ENCODE data around the gene NBPF3. TPM values are rescaled to one million over a fixed set of nuclear protein-coding genes. Genes with fewer than 3 reads are reported as not detected.
"Not testable (repeated sequence)": the region's sequence is repeated elsewhere in the genome, so short reads cannot be mapped to it uniquely, and the experiment has no call there.

Gene NBPF3
- total RNA-seq, 1 donor from 2014 or later: 15.0 TPM

GRCh38 chr1:21397813-21398188 lies 42.1 kb upstream of the NBPF3 start:
- no peak overlapping the region for H3K4me3 Mint-ChIP-seq (ENCODE audit: unreplicated experiment)
- TF ChIP-seq CTCF (IDR thresholded peaks at IDR 0.05): no peak
- DNase-seq (ENCODE audit: low spot score): no peak
- peaks cover 21% of the 10 kb centered on the region for H3K27me3 Mint-ChIP-seq (ENCODE audit: low read depth)
- H3K36me3 Mint-ChIP-seq (ENCODE audit: low read depth): peaks cover 2% of the 10 kb centered on the region
- no peaks in the 10 kb centered on the region for H3K4me1 Mint-ChIP-seq (ENCODE audit: low read depth)
- H3K27ac Mint-ChIP-seq (ENCODE audit: unreplicated experiment): no peak overlapping the region
- H3K9me3 Mint-ChIP-seq (ENCODE audit: low read depth): no peaks in the 10 kb centered on the region

- DNase-seq (ENCODE audit: low spot score); H3K4me3 Mint-ChIP-seq (ENCODE audit: unreplicated experiment); H3K4me1 Mint-ChIP-seq (ENCODE audit: low read depth); H3K9me3 Mint-ChIP-seq (ENCODE audit: low read depth); H3K36me3 Mint-ChIP-seq (ENCODE audit: low read depth); H3K27ac Mint-ChIP-seq (ENCODE audit: unreplicated experiment): not testable (repeated sequence)
- H3K27me3 Mint-ChIP-seq (ENCODE audit: low read depth): peaks cover 27% of the 10 kb centered on the region
Measured at GRCh38 chr1:21401726-21402346, 38.1 kb upstream of the NBPF3 start.

- no peak for TF ChIP-seq CTCF (IDR thresholded peaks at IDR 0.05)
- no peak overlapping the region for H3K4me3 Mint-ChIP-seq (ENCODE audit: unreplicated experiment)
- H3K36me3 Mint-ChIP-seq (ENCODE audit: low read depth): no peaks in the 10 kb centered on the region
- no peak for DNase-seq (ENCODE audit: low spot score)
- H3K4me1 Mint-ChIP-seq (ENCODE audit: low read depth): no peaks in the 10 kb centered on the region
- no peaks in the 10 kb centered on the region for H3K9me3 Mint-ChIP-seq (ENCODE audit: low read depth)
- peaks cover 30% of the 10 kb centered on the region for H3K27me3 Mint-ChIP-seq (ENCODE audit: low read depth)
- no peak overlapping the region for H3K27ac Mint-ChIP-seq (ENCODE audit: unreplicated experiment)
Measured at GRCh38 chr1:21406659-21407058, 33.3 kb upstream of the NBPF3 start.

GRCh38 chr1:21409897-21410296 lies 30.0 kb upstream of the NBPF3 start:
- H3K4me1 Mint-ChIP-seq (ENCODE audit: low read depth): not testable (repeated sequence)

GRCh38 chr1:21414015-21414414 lies 25.9 kb upstream of the NBPF3 start:
- Mint-ChIP-seq H3K27me3 (ENCODE audit: low read depth) (peaks cover 40% of the 10 kb centered on the region), H3K36me3 (ENCODE audit: low read depth) (no peaks in the 10 kb centered on the region)
- TF ChIP-seq CTCF (IDR thresholded peaks at IDR 0.05): no peak

More at GRCh38 chr1:21409897-21410296, 30.0 kb upstream of the NBPF3 start:
- H3K36me3 Mint-ChIP-seq (ENCODE audit: low read depth); DNase-seq (ENCODE audit: low spot score); H3K9me3 Mint-ChIP-seq (ENCODE audit: low read depth); H3K27ac Mint-ChIP-seq (ENCODE audit: unreplicated experiment); H3K4me3 Mint-ChIP-seq (ENCODE audit: unreplicated experiment): not testable (repeated sequence)
- H3K27me3 Mint-ChIP-seq (ENCODE audit: low read depth): peaks cover 36% of the 10 kb centered on the region

GRCh38 chr1:21420378-21420777 lies 19.6 kb upstream of the NBPF3 start:
- H3K27me3 Mint-ChIP-seq (ENCODE audit: low read depth): peaks cover 42% of the 10 kb centered on the region
- H3K27ac Mint-ChIP-seq (ENCODE audit: unreplicated experiment); H3K9me3 Mint-ChIP-seq (ENCODE audit: low read depth); H3K4me1 Mint-ChIP-seq (ENCODE audit: low read depth); H3K36me3 Mint-ChIP-seq (ENCODE audit: low read depth); H3K4me3 Mint-ChIP-seq (ENCODE audit: unreplicated experiment); DNase-seq (ENCODE audit: low spot score): not testable (repeated sequence)

More at GRCh38 chr1:21414015-21414414, 25.9 kb upstream of the NBPF3 start:
- DNase-seq (ENCODE audit: low spot score): no peak
- H3K4me3 Mint-ChIP-seq (ENCODE audit: unreplicated experiment): no peak overlapping the region
- no peaks in the 10 kb centered on the region for H3K9me3 Mint-ChIP-seq (ENCODE audit: low read depth)
- no peaks in the 10 kb centered on the region for H3K4me1 Mint-ChIP-seq (ENCODE audit: low read depth)
- H3K27ac Mint-ChIP-seq (ENCODE audit: unreplicated experiment): no peak overlapping the region

GRCh38 chr1:21421307-21421706 lies 18.6 kb upstream of the NBPF3 start:
- H3K4me3 Mint-ChIP-seq (ENCODE audit: unreplicated experiment); DNase-seq (ENCODE audit: low spot score); H3K36me3 Mint-ChIP-seq (ENCODE audit: low read depth); H3K27ac Mint-ChIP-seq (ENCODE audit: unreplicated experiment); H3K4me1 Mint-ChIP-seq (ENCODE audit: low read depth); H3K9me3 Mint-ChIP-seq (ENCODE audit: low read depth): not testable (repeated sequence)
- peaks cover 36% of the 10 kb centered on the region for H3K27me3 Mint-ChIP-seq (ENCODE audit: low read depth)

GRCh38 chr1:21427798-21428480 lies 12.0 kb upstream of the NBPF3 start:
- H3K27ac Mint-ChIP-seq (ENCODE audit: unreplicated experiment); DNase-seq (ENCODE audit: low spot score); H3K4me1 Mint-ChIP-seq (ENCODE audit: low read depth); H3K9me3 Mint-ChIP-seq (ENCODE audit: low read depth); H3K36me3 Mint-ChIP-seq (ENCODE audit: low read depth): not testable (repeated sequence)
- Mint-ChIP-seq H3K27me3 (ENCODE audit: low read depth) (peaks cover 16% of the 10 kb centered on the region), H3K4me3 (ENCODE audit: unreplicated experiment) (peak overlapping the region; percentile 76)

GRCh38 chr1:21428481-21429073 lies 11.4 kb upstream of the NBPF3 start:
- peaks cover 14% of the 10 kb centered on the region for H3K27me3 Mint-ChIP-seq (ENCODE audit: low read depth)
- not testable (repeated sequence) for H3K36me3 Mint-ChIP-seq (ENCODE audit: low read depth); DNase-seq (ENCODE audit: low spot score); H3K27ac Mint-ChIP-seq (ENCODE audit: unreplicated experiment); H3K9me3 Mint-ChIP-seq (ENCODE audit: low read depth); H3K4me1 Mint-ChIP-seq (ENCODE audit: low read depth); H3K4me3 Mint-ChIP-seq (ENCODE audit: unreplicated experiment)

- DNase-seq (ENCODE audit: low spot score); H3K4me1 Mint-ChIP-seq (ENCODE audit: low read depth); H3K4me3 Mint-ChIP-seq (ENCODE audit: unreplicated experiment); H3K27ac Mint-ChIP-seq (ENCODE audit: unreplicated experiment); H3K36me3 Mint-ChIP-seq (ENCODE audit: low read depth); H3K9me3 Mint-ChIP-seq (ENCODE audit: low read depth): not testable (repeated sequence)
- peaks cover 12% of the 10 kb centered on the region for H3K27me3 Mint-ChIP-seq (ENCODE audit: low read depth)
Measured at GRCh38 chr1:21429210-21429609, 10.7 kb upstream of the NBPF3 start.
